GM12878 (cell line): ENCODE data around the gene TRAPPC12.

Source experiments
- CBFB ChIP-seq: IDR thresholded peaks from 2 replicates; pipeline ENCODE4 v1.6.1; 2016; ENCODE audit warnings: antibody characterized with exemption, low read depth
- CREM ChIP-seq: IDR thresholded peaks from 2 replicates; pipeline ENCODE4 v1.6.1; 2014; ENCODE audit warnings: antibody characterized with exemption, low read depth
- EZH2 ChIP-seq: IDR thresholded peaks from 2 replicates; pipeline ENCODE4 v1.6.1; 2012; ENCODE audit warnings: low read depth, mild to moderate bottlenecking, control low read depth, inconsistent platforms, low read length, borderline replicate concordance; ENCODE audit not compliant: control insufficient read depth
- POLR2A ChIP-seq: IDR thresholded peaks from 2 replicates; pipeline ENCODE4 v1.6.1; 2011; ENCODE audit warnings: low read depth, mild to moderate bottlenecking, low read length
- TBL1XR1 ChIP-seq: IDR thresholded peaks from 2 replicates; pipeline ENCODE4 v1.6.1; 2012; ENCODE audit warnings: low read depth, low read length, improper control_type of control experiment
- TCF12 ChIP-seq: IDR thresholded peaks from 2 replicates; pipeline ENCODE4 v1.6.1; 2011; ENCODE audit warnings: low read depth, mild to moderate bottlenecking, low read length
- TF ChIP-seq, protein P1 (sequence below), 3 experiments: IDR thresholded peaks in 2 of 3; conservative IDR thresholded peaks in 1 of 3; 2 replicates each; pipeline ENCODE4 v1.5.1; 2011; ENCODE audit warnings: low read depth in 3 of 3, low read length in 3 of 3, mild to moderate bottlenecking in 3 of 3, control low read depth in 2 of 3, moderate library complexity in 2 of 3, inconsistent platforms in 1 of 3, mixed read lengths in 1 of 3; ENCODE audit not compliant: control insufficient read depth in 2 of 3, insufficient read depth in 1 of 3; ENCODE audit errors: extremely low read depth in 1 of 3

DNA sequence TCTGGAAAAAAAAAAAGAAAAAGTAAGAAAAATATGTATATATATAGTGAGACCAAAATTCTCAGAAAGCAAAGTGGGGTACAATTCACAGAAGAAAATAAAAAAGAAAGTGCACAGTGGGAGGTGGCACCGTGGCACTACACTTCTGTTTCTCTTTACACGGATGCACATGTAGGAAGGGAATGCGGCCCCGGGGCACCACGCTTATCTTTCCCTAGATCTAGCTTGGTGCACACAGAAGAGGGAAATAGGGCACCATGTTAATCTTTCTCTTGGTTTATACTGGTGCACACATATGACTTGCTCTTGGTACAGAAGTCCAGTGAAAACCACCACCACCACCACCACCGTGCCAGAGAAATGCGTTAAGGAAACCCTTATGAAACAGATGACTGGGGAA lies 33.9 kb upstream of the TRAPPC12 start:
- TF ChIP-seq EZH2 (no peak), TCF12 (no peak), CREM (no peak), POLR2A (no peak), TBL1XR1 (no peak), CBFB (no peak)
- TF ChIP-seq, protein P1, sequence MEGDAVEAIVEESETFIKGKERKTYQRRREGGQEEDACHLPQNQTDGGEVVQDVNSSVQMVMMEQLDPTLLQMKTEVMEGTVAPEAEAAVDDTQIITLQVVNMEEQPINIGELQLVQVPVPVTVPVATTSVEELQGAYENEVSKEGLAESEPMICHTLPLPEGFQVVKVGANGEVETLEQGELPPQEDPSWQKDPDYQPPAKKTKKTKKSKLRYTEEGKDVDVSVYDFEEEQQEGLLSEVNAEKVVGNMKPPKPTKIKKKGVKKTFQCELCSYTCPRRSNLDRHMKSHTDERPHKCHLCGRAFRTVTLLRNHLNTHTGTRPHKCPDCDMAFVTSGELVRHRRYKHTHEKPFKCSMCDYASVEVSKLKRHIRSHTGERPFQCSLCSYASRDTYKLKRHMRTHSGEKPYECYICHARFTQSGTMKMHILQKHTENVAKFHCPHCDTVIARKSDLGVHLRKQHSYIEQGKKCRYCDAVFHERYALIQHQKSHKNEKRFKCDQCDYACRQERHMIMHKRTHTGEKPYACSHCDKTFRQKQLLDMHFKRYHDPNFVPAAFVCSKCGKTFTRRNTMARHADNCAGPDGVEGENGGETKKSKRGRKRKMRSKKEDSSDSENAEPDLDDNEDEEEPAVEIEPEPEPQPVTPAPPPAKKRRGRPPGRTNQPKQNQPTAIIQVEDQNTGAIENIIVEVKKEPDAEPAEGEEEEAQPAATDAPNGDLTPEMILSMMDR (IDR thresholded peaks at IDR 0.05 in 2 of 3, conservative IDR thresholded peaks at IDR 0.05 in 1 of 3; ENCODE audit: control insufficient read depth in 2 of 3, extremely low read depth in 1 of 3, insufficient read depth in 1 of 3, low read depth in 3 of 3, low read length in 3 of 3), result no peak
